Tibial nerve (tissue), 3 donors: Measurements from ENCODE around the gene MAPK6.

Experiments
- POLR2A ChIP-seq, 2 donors: fragments of 450-650 bp; IDR thresholded peaks; one replicate each; pipeline ENCODE4 v1.6.1; 2017; ENCODE audit warnings: antibody characterized with exemption in 2 of 2, mild to moderate bottlenecking in 2 of 2, moderate library complexity in 2 of 2
- TF ChIP-seq, protein P1 (sequence below), 5 experiments: fragments of 200-600 bp in 3 of 5; fragments of 450-650 bp in 2 of 5; sonication (generic) in 3 of 5; IDR thresholded peaks; one replicate each; pipeline ENCODE4 v1.5.1; 2016 to 2019; ENCODE audit warnings: antibody characterized with exemption in 5 of 5, mild to moderate bottlenecking in 3 of 5, moderate library complexity in 2 of 5

DNA sequence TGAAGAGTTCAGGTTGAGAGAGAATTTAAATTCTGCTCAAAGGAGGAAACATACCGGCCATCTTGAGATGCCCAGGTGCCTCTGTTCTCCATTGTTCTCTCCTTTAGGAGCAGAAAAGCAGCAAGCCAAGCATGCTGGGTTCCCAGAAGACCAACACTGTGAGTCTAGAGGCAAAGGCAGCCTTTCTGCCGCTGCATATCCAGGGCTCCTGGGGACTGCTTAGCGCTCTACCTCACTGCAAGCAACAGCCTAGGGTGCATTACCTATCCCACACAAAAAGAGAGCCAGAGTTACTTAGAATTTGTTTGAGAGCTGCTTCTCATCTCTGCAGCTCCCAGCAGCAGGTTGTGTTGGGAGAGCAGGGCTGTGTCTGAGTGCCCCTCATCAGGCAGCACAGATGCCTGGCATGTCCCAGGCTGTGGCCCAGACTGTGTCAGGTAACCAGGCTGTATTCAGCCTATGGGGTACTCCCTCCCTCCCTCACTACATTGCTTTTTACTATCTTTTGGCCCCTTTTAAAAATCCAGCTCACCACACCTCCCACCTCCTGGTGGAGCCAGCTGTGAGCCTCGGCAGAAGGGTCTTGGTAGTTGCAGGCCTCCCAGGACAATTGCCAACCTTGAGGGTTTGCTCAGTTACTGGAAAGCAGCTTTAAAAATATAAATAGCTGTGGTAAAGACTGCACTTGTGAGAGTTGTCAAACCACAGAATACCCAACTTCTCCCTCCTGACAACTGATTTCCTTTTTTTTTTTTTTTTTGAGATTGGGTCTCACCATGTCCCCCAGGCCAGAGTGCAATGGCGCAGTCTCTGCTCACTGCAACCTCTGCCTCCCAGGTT, 63.4 kb downstream of the MAPK6 start:
- TF ChIP-seq, protein P1, sequence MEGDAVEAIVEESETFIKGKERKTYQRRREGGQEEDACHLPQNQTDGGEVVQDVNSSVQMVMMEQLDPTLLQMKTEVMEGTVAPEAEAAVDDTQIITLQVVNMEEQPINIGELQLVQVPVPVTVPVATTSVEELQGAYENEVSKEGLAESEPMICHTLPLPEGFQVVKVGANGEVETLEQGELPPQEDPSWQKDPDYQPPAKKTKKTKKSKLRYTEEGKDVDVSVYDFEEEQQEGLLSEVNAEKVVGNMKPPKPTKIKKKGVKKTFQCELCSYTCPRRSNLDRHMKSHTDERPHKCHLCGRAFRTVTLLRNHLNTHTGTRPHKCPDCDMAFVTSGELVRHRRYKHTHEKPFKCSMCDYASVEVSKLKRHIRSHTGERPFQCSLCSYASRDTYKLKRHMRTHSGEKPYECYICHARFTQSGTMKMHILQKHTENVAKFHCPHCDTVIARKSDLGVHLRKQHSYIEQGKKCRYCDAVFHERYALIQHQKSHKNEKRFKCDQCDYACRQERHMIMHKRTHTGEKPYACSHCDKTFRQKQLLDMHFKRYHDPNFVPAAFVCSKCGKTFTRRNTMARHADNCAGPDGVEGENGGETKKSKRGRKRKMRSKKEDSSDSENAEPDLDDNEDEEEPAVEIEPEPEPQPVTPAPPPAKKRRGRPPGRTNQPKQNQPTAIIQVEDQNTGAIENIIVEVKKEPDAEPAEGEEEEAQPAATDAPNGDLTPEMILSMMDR (IDR thresholded peaks at IDR 0.05): no peak
- no peak for TF ChIP-seq POLR2A (IDR thresholded peaks at IDR 0.05)
